Immature natural killer cell (primary cell): ENCODE results near the gene FBLN1. TPM values are rescaled to one million over a fixed set of nuclear protein-coding genes. Genes with fewer than 3 reads are reported as not detected.

ENCODE experiments used
- DNase-seq, 3 donors: peaks; one replicate each; pipeline ENCODE4 v3.0.0; 2022; ENCODE audit warnings: mixed read lengths in 1 of 3
- H3K27ac Mint-ChIP-seq, 6 donors: one replicate each; pipeline ENCODE4 v1.8.0; 2020; ENCODE audit warnings: mixed read lengths in 6 of 6, mild to moderate bottlenecking in 5 of 6, inconsistent platforms in 4 of 6, moderate library complexity in 3 of 6
- H3K27me3 Mint-ChIP-seq, 3 donors: one replicate each; pipeline ENCODE4 v1.8.0; 2020 to 2021; ENCODE audit warnings: low read depth in 3 of 3, mild to moderate bottlenecking in 3 of 3, mixed read lengths in 3 of 3, moderate library complexity in 3 of 3, inconsistent platforms in 1 of 3
- H3K36me3 Mint-ChIP-seq, 3 donors: one replicate each; pipeline ENCODE4 v1.8.0; 2020; ENCODE audit warnings: mixed read lengths in 3 of 3, inconsistent platforms in 2 of 3, mild to moderate bottlenecking in 2 of 3
- H3K4me1 Mint-ChIP-seq, 2 donors: one replicate each; pipeline ENCODE4 v1.8.0; 2020; ENCODE audit warnings: inconsistent platforms in 2 of 2, mild to moderate bottlenecking in 2 of 2, mixed read lengths in 2 of 2, moderate library complexity in 1 of 2
- H3K4me3 Mint-ChIP-seq, 5 donors: one replicate each; pipeline ENCODE4 v1.8.0; 2020; ENCODE audit warnings: mild to moderate bottlenecking in 5 of 5, mixed read lengths in 5 of 5, inconsistent platforms in 3 of 5, moderate library complexity in 3 of 5
- H3K9me3 Mint-ChIP-seq, 6 donors: one replicate each; pipeline ENCODE4 v1.8.0; 2020; ENCODE audit warnings: mild to moderate bottlenecking in 6 of 6, mixed read lengths in 6 of 6, inconsistent platforms in 4 of 6, moderate library complexity in 3 of 6
- polyA plus RNA-seq, 3 donors: library from polyadenylated mRNA; unstranded; fragments of 300-500 nt; fragmentation: Illumina TruSeq; gene quantifications; one replicate each; pipeline ENCODE4 v1.2.3, GENCODE V29; 2021

The FBLN1 gene
- polyA plus RNA-seq, 3 donors from 2014 or later, result not detected

- Mint-ChIP-seq H3K27ac (no peak overlapping the region), H3K4me3 (no peak overlapping the region), H3K27me3 (peaks cover 8 to 21% (median 13%) of the 10 kb centered on the region in 3 donors), H3K9me3 (no peaks in the 10 kb centered on the region), H3K36me3 (no peaks in the 10 kb centered on the region), H3K4me1 (no peaks in the 10 kb centered on the region)
- no peak for DNase-seq
Measured at GRCh38 chr22:45631841-45632238, 129.2 kb downstream of the FBLN1 start.

DNA sequence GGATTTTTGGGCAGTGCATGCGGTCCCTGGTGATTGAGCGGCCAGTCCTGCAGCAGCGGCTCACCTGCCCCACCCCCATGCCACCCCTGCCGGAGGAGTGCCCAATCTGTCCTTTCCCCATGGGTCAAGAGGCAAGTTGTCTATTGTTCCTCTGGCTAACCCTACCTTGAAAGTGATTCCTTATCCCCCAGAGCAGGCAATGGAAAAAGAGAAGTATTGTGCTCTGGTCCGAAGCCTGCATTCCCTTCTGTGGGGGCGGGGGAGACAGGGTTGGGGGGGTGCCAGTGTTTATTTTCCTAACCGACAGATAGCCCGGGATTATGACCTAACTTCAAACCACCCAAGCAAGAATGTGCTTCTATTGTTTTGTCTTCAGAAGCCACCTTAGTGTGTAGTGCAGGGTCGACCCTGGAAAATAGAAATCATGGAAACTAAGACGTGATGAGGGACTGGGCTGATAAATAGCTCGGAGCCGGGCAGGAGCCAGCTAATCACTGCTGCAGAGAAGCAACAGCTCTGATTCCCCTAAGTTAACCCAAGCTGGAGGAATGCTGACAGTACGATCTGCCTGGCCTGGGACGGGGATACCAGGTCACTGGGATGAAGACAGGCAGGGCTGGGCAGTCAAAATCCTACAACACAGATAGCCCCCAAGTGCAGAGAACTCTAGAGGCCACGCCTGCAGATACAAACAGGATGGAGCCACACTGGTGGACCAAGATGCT lies 130.3 kb downstream of the FBLN1 start:
- no peaks in the 10 kb centered on the region for H3K9me3 Mint-ChIP-seq
- no peak overlapping the region for H3K4me3 Mint-ChIP-seq
- no peaks in the 10 kb centered on the region for H3K36me3 Mint-ChIP-seq
- H3K27me3 Mint-ChIP-seq, result peaks cover 8 to 20% (median 15%) of the 10 kb centered on the region in 3 donors
- no peaks in the 10 kb centered on the region for H3K4me1 Mint-ChIP-seq
- no peak overlapping the region for H3K27ac Mint-ChIP-seq
- no peak for DNase-seq

- H3K27me3 Mint-ChIP-seq, result peaks cover 6 to 20% (median 19%) of the 10 kb centered on the region in 3 donors
- DNase-seq, result no peak
- H3K36me3 Mint-ChIP-seq, result no peaks in the 10 kb centered on the region
- H3K27ac Mint-ChIP-seq, result no peak overlapping the region
- H3K4me3 Mint-ChIP-seq, result no peak overlapping the region
- peaks cover 18 to 22% of the 10 kb centered on the region in 2 donors for H3K4me1 Mint-ChIP-seq
- H3K9me3 Mint-ChIP-seq, result peaks cover 0 to 2% (median 0%) of the 10 kb centered on the region in 6 donors
Measured at GRCh38 chr22:45636683-45637082, 134.0 kb downstream of the FBLN1 start.

DNA sequence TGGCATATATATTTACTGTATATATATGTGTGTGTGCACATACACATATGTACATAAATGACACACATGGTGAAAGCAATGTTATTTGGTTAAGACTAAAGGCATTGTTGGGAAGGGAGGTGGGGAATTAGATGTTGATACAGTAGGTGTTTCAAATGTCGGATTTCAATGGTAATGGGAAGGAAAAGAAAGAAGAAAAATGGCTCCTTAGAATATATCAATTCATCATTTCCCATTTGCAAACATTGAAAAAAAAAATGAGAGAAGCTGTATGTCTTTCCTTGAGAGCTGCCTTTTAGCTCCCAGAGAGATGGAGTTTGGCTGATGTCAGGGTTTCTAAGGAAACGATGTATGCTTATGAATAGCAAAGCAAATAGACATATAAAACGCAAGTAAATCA lies 135.5 kb downstream of the FBLN1 start:
- H3K27ac Mint-ChIP-seq, result peak overlapping the region in 1 of 6 donors; percentile 16
- H3K36me3 Mint-ChIP-seq, result no peaks in the 10 kb centered on the region
- peaks cover 0 to 2% (median 0%) of the 10 kb centered on the region in 6 donors for H3K9me3 Mint-ChIP-seq
- DNase-seq, result no peak
- H3K4me3 Mint-ChIP-seq, result no peak overlapping the region
- H3K27me3 Mint-ChIP-seq, result peaks cover 6 to 12% (median 11%) of the 10 kb centered on the region in 3 donors
- H3K4me1 Mint-ChIP-seq, result peaks cover 18 to 22% of the 10 kb centered on the region in 2 donors

- H3K27ac Mint-ChIP-seq, result peak overlapping the region in 2 of 6 donors; percentile 36 to 70
- H3K27me3 Mint-ChIP-seq, result peaks cover 5 to 10% (median 6%) of the 10 kb centered on the region in 3 donors
- H3K4me1 Mint-ChIP-seq, result peaks cover 18 to 22% of the 10 kb centered on the region in 2 donors
- H3K4me3 Mint-ChIP-seq, result peak overlapping the region in 4 of 5 donors; percentile 25 to 59 (median 41)
- H3K36me3 Mint-ChIP-seq, result no peaks in the 10 kb centered on the region
- peaks cover 0 to 2% (median 0%) of the 10 kb centered on the region in 6 donors for H3K9me3 Mint-ChIP-seq
- no peak for DNase-seq
Measured at GRCh38 chr22:45638834-45639746, 136.4 kb downstream of the FBLN1 start.

DNA sequence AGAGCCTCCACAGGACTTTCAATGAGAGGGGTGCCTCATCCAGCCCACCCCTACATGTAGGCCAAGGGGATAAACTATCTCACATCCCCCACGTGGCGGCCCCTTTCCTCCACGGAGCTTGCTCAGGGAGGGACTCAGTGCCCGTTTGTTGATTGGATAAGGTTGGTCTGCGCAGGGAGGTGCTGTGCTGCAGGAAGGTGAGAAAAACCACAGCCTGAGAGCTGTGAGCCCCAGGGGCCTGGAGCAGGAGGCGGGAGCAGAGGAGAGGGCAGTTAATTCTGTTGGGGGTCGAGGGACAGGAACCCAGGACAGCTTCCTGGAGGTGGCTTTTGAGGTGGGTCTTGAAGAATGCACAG lies 137.0 kb downstream of the FBLN1 start:
- DNase-seq, result peak; percentile 17 to 31 (median 22)
- peak overlapping the region in 4 of 5 donors; percentile 36 to 59 (median 45) for H3K4me3 Mint-ChIP-seq
- H3K9me3 Mint-ChIP-seq, result peaks cover 0 to 2% (median 0%) of the 10 kb centered on the region in 6 donors
- peaks cover 2 to 14% (median 6%) of the 10 kb centered on the region in 3 donors for H3K27me3 Mint-ChIP-seq
- no peaks in the 10 kb centered on the region for H3K36me3 Mint-ChIP-seq
- peaks cover 18 to 22% of the 10 kb centered on the region in 2 donors for H3K4me1 Mint-ChIP-seq
- H3K27ac Mint-ChIP-seq, result peak overlapping the region in 2 of 6 donors; percentile 70 to 73

GRCh38 chr22:45640291-45640940 lies 137.7 kb downstream of the FBLN1 start:
- Mint-ChIP-seq H3K36me3 (no peaks in the 10 kb centered on the region), H3K27me3 (peaks cover 2 to 21% (median 2%) of the 10 kb centered on the region in 3 donors), H3K9me3 (peaks cover 0 to 2% (median 0%) of the 10 kb centered on the region in 6 donors), H3K27ac (peak overlapping the region in 1 of 6 donors; percentile 70), H3K4me1 (peaks cover 22% of the 10 kb centered on the region in 2 donors), H3K4me3 (no peak overlapping the region)
- DNase-seq, result no peak

- no peak overlapping the region for H3K4me3 Mint-ChIP-seq
- H3K9me3 Mint-ChIP-seq, result peaks cover 0 to 3% (median 0%) of the 10 kb centered on the region in 6 donors
- peaks cover 2 to 25% (median 2%) of the 10 kb centered on the region in 3 donors for H3K27me3 Mint-ChIP-seq
- peaks cover 26 to 27% of the 10 kb centered on the region in 2 donors for H3K4me1 Mint-ChIP-seq
- H3K36me3 Mint-ChIP-seq, result no peaks in the 10 kb centered on the region
- H3K27ac Mint-ChIP-seq, result no peak overlapping the region
- no peak for DNase-seq
Measured at GRCh38 chr22:45640941-45641621, 138.4 kb downstream of the FBLN1 start.

DNA sequence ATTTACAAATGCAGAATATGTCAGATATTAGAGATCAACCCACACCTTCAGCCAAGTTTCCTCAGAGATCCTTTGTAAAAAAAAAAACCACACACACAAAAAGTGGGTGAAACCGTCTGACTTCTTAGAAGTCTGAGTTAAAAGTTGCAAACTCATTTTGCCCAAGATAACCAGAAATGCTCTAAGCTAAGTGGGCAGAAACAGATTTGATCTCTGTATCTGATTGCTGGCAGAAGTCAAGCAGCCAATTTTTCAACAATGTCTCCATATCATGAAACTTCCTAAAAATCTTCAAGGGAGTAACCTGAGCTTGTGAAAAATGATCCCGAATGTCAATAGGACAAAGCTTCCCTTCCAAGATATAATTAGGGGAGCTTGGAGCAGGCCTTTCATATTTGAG lies 140.3 kb downstream of the FBLN1 start:
- Mint-ChIP-seq H3K4me3 (no peak overlapping the region), H3K4me1 (peaks cover 26 to 30% of the 10 kb centered on the region in 2 donors), H3K27ac (no peak overlapping the region), H3K9me3 (peaks cover 0 to 3% (median 0%) of the 10 kb centered on the region in 6 donors), H3K36me3 (no peaks in the 10 kb centered on the region), H3K27me3 (peaks cover 0 to 26% (median 2%) of the 10 kb centered on the region in 3 donors)
- no peak for DNase-seq

GRCh38 chr22:45644714-45645113 lies 142.0 kb downstream of the FBLN1 start:
- H3K36me3 Mint-ChIP-seq, result no peaks in the 10 kb centered on the region
- no peak overlapping the region for H3K27ac Mint-ChIP-seq
- H3K27me3 Mint-ChIP-seq, result peaks cover 0 to 24% (median 5%) of the 10 kb centered on the region in 3 donors

DNA sequence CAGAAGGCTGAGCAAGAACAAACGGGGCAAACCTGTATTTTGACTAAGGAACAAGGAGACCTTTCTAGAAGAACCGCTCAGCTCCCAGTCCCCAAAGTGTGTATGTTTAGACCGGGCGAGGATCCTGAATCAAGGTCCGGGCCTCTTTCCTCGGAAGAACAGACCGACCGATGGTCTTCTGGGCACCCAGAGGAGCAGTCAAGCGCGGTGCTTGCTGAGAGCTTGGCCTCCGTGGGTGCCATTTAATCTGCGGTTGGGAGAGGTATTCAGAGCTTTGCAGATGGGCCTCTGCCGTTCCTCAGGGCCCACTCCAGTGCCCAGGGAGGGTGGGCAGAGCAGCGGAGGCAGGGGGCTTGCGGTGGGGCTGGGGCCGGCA lies 142.5 kb downstream of the FBLN1 start:
- Mint-ChIP-seq H3K36me3 (no peaks in the 10 kb centered on the region), H3K9me3 (peaks cover 0 to 3% (median 0%) of the 10 kb centered on the region in 6 donors), H3K4me1 (peaks cover 9 to 10% of the 10 kb centered on the region in 2 donors), H3K27me3 (peaks cover 0 to 22% (median 3%) of the 10 kb centered on the region in 3 donors), H3K4me3 (peak overlapping the region; percentile 5 to 51 (median 44)), H3K27ac (no peak overlapping the region)
- no peak for DNase-seq

More at GRCh38 chr22:45644714-45645113, 142.0 kb downstream of the FBLN1 start:
- Mint-ChIP-seq H3K4me1 (peaks cover 13 to 14% of the 10 kb centered on the region in 2 donors), H3K4me3 (peak overlapping the region in 4 of 5 donors; percentile 5 to 45 (median 30)), H3K9me3 (peaks cover 0 to 3% (median 0%) of the 10 kb centered on the region in 6 donors)
- DNase-seq, result no peak

DNA sequence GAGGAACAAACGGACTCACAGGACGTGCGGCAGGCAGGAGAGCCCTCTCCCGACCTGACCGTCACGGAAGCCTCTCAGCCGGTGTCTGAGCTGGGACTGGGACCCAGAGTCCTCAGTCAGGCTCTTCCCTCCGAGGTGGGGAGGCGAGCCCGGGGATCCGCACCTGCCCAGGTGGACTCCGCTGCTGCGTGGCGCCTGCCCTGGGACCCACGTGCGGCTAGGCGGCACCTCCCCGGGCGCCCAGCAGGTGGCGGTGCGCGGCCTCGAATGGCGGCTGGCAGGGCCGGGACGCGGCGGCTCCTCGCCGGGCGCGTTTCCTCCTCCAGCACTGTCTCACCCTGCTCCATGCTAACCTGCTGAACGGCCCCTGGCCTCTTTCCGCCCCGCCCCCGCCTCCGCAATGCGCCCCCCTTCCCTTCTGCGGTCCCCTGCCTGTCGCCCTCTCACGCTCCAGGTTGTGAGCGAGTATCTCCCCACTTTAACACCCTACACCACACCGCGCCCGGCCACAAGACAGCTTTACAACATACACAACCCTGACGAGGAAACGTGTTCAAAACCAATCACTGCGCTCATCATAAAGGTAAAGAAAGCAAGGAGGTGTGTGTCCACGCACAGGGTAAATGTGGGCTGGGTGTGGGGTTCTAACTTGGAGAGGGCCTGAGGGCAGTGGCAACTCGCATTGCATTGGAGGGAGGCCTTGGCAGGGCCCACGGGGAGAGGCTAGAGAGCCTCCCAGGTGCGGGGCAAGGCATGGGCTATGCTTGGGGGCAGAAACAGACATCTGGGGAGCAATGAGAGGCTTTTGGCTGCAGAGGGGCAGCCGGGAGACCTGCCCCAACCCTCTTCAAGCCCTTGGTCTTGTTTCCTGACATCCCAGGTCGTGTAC lies 143.1 kb downstream of the FBLN1 start:
- Mint-ChIP-seq H3K36me3 (no peaks in the 10 kb centered on the region), H3K4me1 (peaks cover 8% of the 10 kb centered on the region in 2 donors), H3K27me3 (peaks cover 0 to 22% (median 6%) of the 10 kb centered on the region in 3 donors), H3K4me3 (peak overlapping the region; percentile 40 to 79 (median 54)), H3K9me3 (peaks cover 0 to 1% (median 0%) of the 10 kb centered on the region in 6 donors), H3K27ac (peak overlapping the region in 5 of 6 donors; percentile 16 to 78 (median 47))
- peak; percentile 67 to 75 (median 73) for DNase-seq
